Ishikawa (cell line): ENCODE data around the gene GRHPR.

Source experiments
- NFIC ChIP-seq: IDR thresholded peaks from 2 replicates; pipeline ENCODE4 v1.6.1; 2012
- TEAD4 ChIP-seq: IDR thresholded peaks from 2 replicates; pipeline ENCODE4 v1.6.1; 2012
- TF ChIP-seq, protein P1 (sequence below): IDR thresholded peaks from 2 replicates; pipeline ENCODE4 v1.6.1; 2012

- TF ChIP-seq NFIC (no peak), TEAD4 (no peak)
- TF ChIP-seq, protein P1, sequence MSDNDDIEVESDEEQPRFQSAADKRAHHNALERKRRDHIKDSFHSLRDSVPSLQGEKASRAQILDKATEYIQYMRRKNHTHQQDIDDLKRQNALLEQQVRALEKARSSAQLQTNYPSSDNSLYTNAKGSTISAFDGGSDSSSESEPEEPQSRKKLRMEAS = no peak
Observed at GRCh38 chr9:37445832-37446231, 23.3 kb downstream of the GRHPR start.
